Effector memory CD4-positive, alpha-beta T cell (primary cell): ENCODE results near the gene KLHL6.
"Not testable (repeated sequence)": the region's sequence is repeated elsewhere in the genome, so short reads cannot be mapped to it uniquely, and the experiment has no call there.

Experiments
- DNase-seq, 3 donors: peaks; one replicate each; pipeline ENCODE4 v3.0.0-alpha.2; 2020
- H3K27ac ChIP-seq: 2 replicates; pipeline ENCODE4 v1.7.0; 2013; ENCODE audit warnings: mild to moderate bottlenecking, low read length, moderate library complexity; ENCODE audit not compliant: insufficient read depth, poor library complexity, severe bottlenecking
- H3K27me3 ChIP-seq: replicated peaks from 2 replicates; pipeline ENCODE4 v1.7.0; 2013; ENCODE audit warnings: mild to moderate bottlenecking, low read length; ENCODE audit not compliant: insufficient read depth, control insufficient read depth, poor library complexity, severe bottlenecking
- H3K36me3 ChIP-seq: 2 replicates; pipeline ENCODE4 v1.7.0; 2013; ENCODE audit warnings: mild to moderate bottlenecking, low read length, moderate library complexity; ENCODE audit not compliant: control insufficient read depth, insufficient read depth
- H3K4me1 ChIP-seq: 2 replicates; pipeline ENCODE4 v1.7.0; 2013; ENCODE audit warnings: low read length, mild to moderate bottlenecking; ENCODE audit not compliant: control insufficient read depth, insufficient read depth, poor library complexity, severe bottlenecking
- H3K4me3 ChIP-seq: 2 replicates; pipeline ENCODE4 v1.7.0; 2013; ENCODE audit warnings: low read length, low read depth, mild to moderate bottlenecking; ENCODE audit not compliant: insufficient read depth, poor library complexity, severe bottlenecking
- H3K9me3 ChIP-seq: 2 replicates; pipeline ENCODE4 v1.7.0; 2013; ENCODE audit warnings: mild to moderate bottlenecking, low read length, moderate library complexity; ENCODE audit not compliant: control insufficient read depth

Gene KLHL6

GRCh38 chr3:183570191-183570590 lies 14.7 kb upstream of the KLHL6 start:
- not testable (repeated sequence) for H3K4me1 ChIP-seq, H3K4me3 ChIP-seq, DNase-seq, H3K36me3 ChIP-seq, H3K27me3 ChIP-seq, H3K27ac ChIP-seq, H3K9me3 ChIP-seq

- H3K9me3 ChIP-seq: no peaks in the 10 kb centered on the region
- H3K36me3 ChIP-seq: no peaks in the 10 kb centered on the region
- no peak overlapping the region for H3K27ac ChIP-seq
- no peaks in the 10 kb centered on the region for H3K4me1 ChIP-seq
- H3K27me3 ChIP-seq: no peaks in the 10 kb centered on the region
- DNase-seq: no peak
- no peak overlapping the region for H3K4me3 ChIP-seq
Observed at GRCh38 chr3:183566880-183567279, 11.4 kb upstream of the KLHL6 start.

- Histone ChIP-seq H3K27ac (no peak overlapping the region), H3K4me3 (no peak overlapping the region), H3K9me3 (no peaks in the 10 kb centered on the region), H3K27me3 (no peaks in the 10 kb centered on the region), H3K4me1 (no peaks in the 10 kb centered on the region), H3K36me3 (no peaks in the 10 kb centered on the region)
- DNase-seq: no peak
Observed at GRCh38 chr3:183564046-183564445, 8.5 kb upstream of the KLHL6 start.

GRCh38 chr3:183563536-183563874 lies 8.0 kb upstream of the KLHL6 start:
- Histone ChIP-seq H3K36me3 (no peaks in the 10 kb centered on the region), H3K4me3 (no peak overlapping the region), H3K9me3 (no peaks in the 10 kb centered on the region), H3K27ac (no peak overlapping the region), H3K27me3 (no peaks in the 10 kb centered on the region), H3K4me1 (no peaks in the 10 kb centered on the region)
- DNase-seq: no peak

GRCh38 chr3:183560607-183561006 lies 5.1 kb upstream of the KLHL6 start:
- H3K9me3 ChIP-seq: no peaks in the 10 kb centered on the region
- no peak overlapping the region for H3K27ac ChIP-seq
- peaks cover 8% of the 10 kb centered on the region for H3K4me1 ChIP-seq
- no peak for DNase-seq
- H3K36me3 ChIP-seq: no peaks in the 10 kb centered on the region
- no peak overlapping the region for H3K4me3 ChIP-seq
- H3K27me3 ChIP-seq: no peaks in the 10 kb centered on the region

- Histone ChIP-seq H3K27ac (no peak overlapping the region), H3K27me3 (no peaks in the 10 kb centered on the region), H3K4me1 (peaks cover 16% of the 10 kb centered on the region), H3K9me3 (no peaks in the 10 kb centered on the region), H3K36me3 (no peaks in the 10 kb centered on the region), H3K4me3 (no peak overlapping the region)
- DNase-seq: no peak
Observed at GRCh38 chr3:183558495-183558894, 3.0 kb upstream of the KLHL6 start.

GRCh38 chr3:183556722-183557121 lies 1.2 kb upstream of the KLHL6 start:
- Histone ChIP-seq H3K27me3 (no peaks in the 10 kb centered on the region), H3K4me1 (peaks cover 29% of the 10 kb centered on the region), H3K9me3 (no peaks in the 10 kb centered on the region), H3K27ac (no peak overlapping the region), H3K36me3 (no peaks in the 10 kb centered on the region), H3K4me3 (no peak overlapping the region)
- no peak for DNase-seq

- Histone ChIP-seq H3K4me1 (peaks cover 29% of the 10 kb centered on the region), H3K27me3 (no peaks in the 10 kb centered on the region), H3K27ac (peak overlapping the region; percentile 80), H3K4me3 (peak overlapping the region; percentile 52), H3K9me3 (no peaks in the 10 kb centered on the region), H3K36me3 (no peaks in the 10 kb centered on the region)
- no peak for DNase-seq
Observed at GRCh38 chr3:183554377-183554776, 1.1 kb downstream of the KLHL6 start.

GRCh38 chr3:183553334-183554026 lies 2.0 kb downstream of the KLHL6 start:
- no peak for DNase-seq
- Histone ChIP-seq H3K9me3 (no peaks in the 10 kb centered on the region), H3K4me3 (peak overlapping the region; percentile 52), H3K27me3 (no peaks in the 10 kb centered on the region), H3K27ac (peak overlapping the region; percentile 80), H3K36me3 (no peaks in the 10 kb centered on the region), H3K4me1 (peaks cover 29% of the 10 kb centered on the region)

GRCh38 chr3:183551930-183552329 lies 3.6 kb downstream of the KLHL6 start:
- H3K27me3 ChIP-seq: no peaks in the 10 kb centered on the region
- peaks cover 35% of the 10 kb centered on the region for H3K4me1 ChIP-seq
- H3K36me3 ChIP-seq: peaks cover 9% of the 10 kb centered on the region
- peak overlapping the region; percentile 17 for H3K4me3 ChIP-seq
- no peak for DNase-seq
- no peak overlapping the region for H3K27ac ChIP-seq
- H3K9me3 ChIP-seq: no peaks in the 10 kb centered on the region
